CD14-positive monocyte (primary cell): ENCODE measurements around the gene SLCO2A1. TPM values are rescaled to one million over a fixed set of nuclear protein-coding genes. Genes with fewer than 3 reads are reported as not detected.

Experiments used
- DNase-seq, 3 donors: peaks; one replicate each; pipeline ENCODE4 v3.0.0-alpha.2; 2011 to 2022
- H2AFZ ChIP-seq: 2 replicates; pipeline ENCODE4 v1.6.0; 2012; ENCODE audit warnings: mild to moderate bottlenecking, low read depth, low read length, inconsistent platforms; ENCODE audit not compliant: insufficient read depth, poor library complexity, severe bottlenecking
- H3K27ac ChIP-seq, 2 donors: 1 replicate in 1 of 2; 2 replicates in 1 of 2; pipeline ENCODE4 v1.5.1; 2012 to 2013; ENCODE audit warnings: low read length in 2 of 2, control low read depth in 1 of 2, inconsistent platforms in 1 of 2, low read depth in 1 of 2, mild to moderate bottlenecking in 1 of 2
- H3K27me3 ChIP-seq, 2 donors: one replicate each; pipeline versions ENCODE4 v1.6.0 to v1.6.1; 2011 to 2013; ENCODE audit warnings: low read length in 2 of 2; ENCODE audit not compliant: control insufficient read depth in 2 of 2, insufficient read depth in 2 of 2
- H3K36me3 ChIP-seq, 2 donors: replicated peaks in 1 of 2; 1 replicate in 1 of 2; 2 replicates in 1 of 2; pipeline versions ENCODE4 v1.5.1 to v1.6.1; 2012 to 2013; ENCODE audit warnings: low read length in 2 of 2, control low read depth in 1 of 2, inconsistent platforms in 1 of 2, mild to moderate bottlenecking in 1 of 2; ENCODE audit not compliant: insufficient read depth in 2 of 2, control insufficient read depth in 1 of 2
- H3K4me1 ChIP-seq, 2 donors: 1 replicate in 1 of 2; 2 replicates in 1 of 2; pipeline versions ENCODE4 v1.5.1 to v1.6.1; 2012 to 2013; ENCODE audit warnings: low read length in 2 of 2, control low read depth in 1 of 2, inconsistent platforms in 1 of 2, mild to moderate bottlenecking in 1 of 2, moderate library complexity in 1 of 2; ENCODE audit not compliant: insufficient read depth in 2 of 2, control insufficient read depth in 1 of 2
- H3K4me2 ChIP-seq: replicated peaks from 2 replicates; pipeline ENCODE3; 2012; ENCODE audit warnings: low read length, moderate library complexity, mild to moderate bottlenecking; ENCODE audit not compliant: poor library complexity, severe bottlenecking; ENCODE audit errors: extremely low read depth
- H3K4me3 ChIP-seq, 3 experiments: fragments of 200-600 bp in 1 of 3; sonication (generic) in 1 of 3; replicated peaks in 1 of 3; 1 replicate in 2 of 3; 2 replicates in 1 of 3; pipeline ENCODE4 v1.5.1; 2011 to 2013; ENCODE audit warnings: low read length in 3 of 3, mild to moderate bottlenecking in 3 of 3, control low read depth in 2 of 3, low read depth in 2 of 3, inconsistent platforms in 1 of 3, moderate library complexity in 1 of 3
- H3K79me2 ChIP-seq: 2 replicates; pipeline ENCODE4 v1.6.0; 2012; ENCODE audit warnings: mild to moderate bottlenecking, control low read depth, inconsistent platforms, low read length, moderate library complexity; ENCODE audit not compliant: insufficient read depth
- H3K9ac ChIP-seq: 2 replicates; pipeline ENCODE4 v1.6.0; 2017; ENCODE audit warnings: low read length, mild to moderate bottlenecking; ENCODE audit not compliant: insufficient read depth, poor library complexity, severe bottlenecking
- H3K9me3 ChIP-seq, 2 donors: replicated peaks in 1 of 2; 1 replicate in 1 of 2; 2 replicates in 1 of 2; pipeline versions ENCODE4 v1.5.1 to v1.6.1; 2012 to 2013; ENCODE audit warnings: low read length in 2 of 2, control low read depth in 1 of 2; ENCODE audit not compliant: control insufficient read depth in 1 of 2, insufficient read depth in 1 of 2
- H4K20me1 ChIP-seq: 2 replicates; pipeline ENCODE4 v1.6.0; 2012; ENCODE audit warnings: mild to moderate bottlenecking, low read length, control low read depth, moderate library complexity; ENCODE audit not compliant: insufficient read depth
- H3K27ac Mint-ChIP-seq, 7 donors: one replicate each; pipeline ENCODE4 v1.8.0; 2020; ENCODE audit warnings: mild to moderate bottlenecking in 7 of 7, mixed read lengths in 7 of 7, moderate library complexity in 6 of 7, inconsistent platforms in 2 of 7
- H3K27me3 Mint-ChIP-seq, 3 donors: one replicate each; pipeline ENCODE4 v1.8.0; 2021 to 2022; ENCODE audit warnings: low read depth in 3 of 3, mild to moderate bottlenecking in 3 of 3, mixed read lengths in 3 of 3, moderate library complexity in 3 of 3, inconsistent platforms in 1 of 3
- H3K36me3 Mint-ChIP-seq, 2 donors: one replicate each; pipeline ENCODE4 v1.8.0; 2020; ENCODE audit warnings: mixed read lengths in 2 of 2, inconsistent platforms in 1 of 2, mild to moderate bottlenecking in 1 of 2
- H3K4me1 Mint-ChIP-seq: one replicate; pipeline ENCODE4 v1.8.0; 2020; ENCODE audit warnings: mild to moderate bottlenecking, mixed read lengths
- H3K4me3 Mint-ChIP-seq, 2 donors: one replicate each; pipeline ENCODE4 v1.8.0; 2020; ENCODE audit warnings: mild to moderate bottlenecking in 2 of 2, mixed read lengths in 2 of 2, moderate library complexity in 1 of 2
- H3K9me3 Mint-ChIP-seq, 7 donors: one replicate each; pipeline ENCODE4 v1.8.0; 2020 to 2022; ENCODE audit warnings: mixed read lengths in 7 of 7, mild to moderate bottlenecking in 6 of 7, moderate library complexity in 6 of 7, inconsistent platforms in 2 of 7
- WGBS: methylation state at CpG from one replicate; pipeline ENCODE4 v1.1.5; 2013; ENCODE audit warnings: missing lambda C conversion rate; ENCODE audit not compliant: insufficient coverage; 5-methylcytosine and 5-hydroxymethylcytosine counted together
- intact Hi-C, 2 donors: fragments of 100-400 bp; cut with micrococcal nuclease; formaldehyde crosslinking; loops; one replicate each; pipeline versions ENCODE4 v1.15.0 to v1.15.1; 2023
- polyA plus RNA-seq, 3 donors: library from polyadenylated mRNA; depleted of rRNA in 1 of 3; unstranded in 2 of 3; stranded (reverse) in 1 of 3; fragments of 300-500 nt in 2 of 3; fragments of >200 nt in 1 of 3; fragmentation: Illumina TruSeq in 2 of 3; gene quantifications; 1 replicate in 2 of 3; 2 replicates in 1 of 3; pipeline ENCODE4 v1.2.3, GENCODE V29; 2012 to 2021
- TF ChIP-seq, protein P1 (sequence below): fragments of 200-600 bp; IDR thresholded peaks from one replicate; pipeline ENCODE4 v1.8.0; 2022; ENCODE audit warnings: antibody characterized with exemption, mild to moderate bottlenecking

Gene SLCO2A1
- polyA plus RNA-seq, 3 donors: 0.12 TPM; not detected in 2

DNA sequence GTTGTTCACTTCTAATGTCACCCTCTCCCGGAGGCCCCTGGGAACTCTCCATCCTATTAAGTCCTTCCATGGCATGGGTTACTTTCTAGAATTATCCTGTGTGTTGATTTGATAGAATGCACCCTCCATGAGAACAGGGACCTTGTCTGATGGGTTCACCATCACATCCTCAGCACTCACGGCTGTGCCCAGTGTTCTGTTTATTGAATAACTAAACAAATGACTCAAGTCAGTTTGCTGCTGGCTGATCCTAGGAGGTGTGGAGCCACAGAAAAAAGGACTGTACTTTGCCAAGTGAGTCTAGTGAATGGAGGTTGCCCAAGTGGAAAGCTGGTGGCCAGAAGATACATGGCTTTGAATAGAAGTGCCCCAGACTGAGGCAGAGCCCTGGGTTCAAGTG, 85.5 kb downstream of the SLCO2A1 start:
- Mint-ChIP-seq H3K9me3 (no peaks in the 10 kb centered on the region), H3K36me3 (no peaks in the 10 kb centered on the region), H3K27me3 (peaks cover 0 to 11% (median 2%) of the 10 kb centered on the region in 3 donors), H3K27ac (peak overlapping the region in 1 of 7 donors; percentile 9), H3K4me3 (peak overlapping the region in 1 of 2 donors; percentile 23), H3K4me1 (peaks cover 18% of the 10 kb centered on the region)
- WGBS: no CpG with 5 or more reads among the region's 2 CpGs
- Histone ChIP-seq H3K4me2 (no peak overlapping the region), H3K79me2 (no peaks in the 10 kb centered on the region), H4K20me1 (no peaks in the 10 kb centered on the region), H3K9me3 (no peaks in the 10 kb centered on the region), H3K4me3 (no peak overlapping the region), H2AFZ (no peak overlapping the region), H3K27ac (no peak overlapping the region), H3K36me3 (no peaks in the 10 kb centered on the region), H3K9ac (no peak overlapping the region), H3K4me1 (peaks cover 4 to 5% of the 10 kb centered on the region in 2 donors), H3K27me3 (no peaks in the 10 kb centered on the region)
- TF ChIP-seq, protein P1, sequence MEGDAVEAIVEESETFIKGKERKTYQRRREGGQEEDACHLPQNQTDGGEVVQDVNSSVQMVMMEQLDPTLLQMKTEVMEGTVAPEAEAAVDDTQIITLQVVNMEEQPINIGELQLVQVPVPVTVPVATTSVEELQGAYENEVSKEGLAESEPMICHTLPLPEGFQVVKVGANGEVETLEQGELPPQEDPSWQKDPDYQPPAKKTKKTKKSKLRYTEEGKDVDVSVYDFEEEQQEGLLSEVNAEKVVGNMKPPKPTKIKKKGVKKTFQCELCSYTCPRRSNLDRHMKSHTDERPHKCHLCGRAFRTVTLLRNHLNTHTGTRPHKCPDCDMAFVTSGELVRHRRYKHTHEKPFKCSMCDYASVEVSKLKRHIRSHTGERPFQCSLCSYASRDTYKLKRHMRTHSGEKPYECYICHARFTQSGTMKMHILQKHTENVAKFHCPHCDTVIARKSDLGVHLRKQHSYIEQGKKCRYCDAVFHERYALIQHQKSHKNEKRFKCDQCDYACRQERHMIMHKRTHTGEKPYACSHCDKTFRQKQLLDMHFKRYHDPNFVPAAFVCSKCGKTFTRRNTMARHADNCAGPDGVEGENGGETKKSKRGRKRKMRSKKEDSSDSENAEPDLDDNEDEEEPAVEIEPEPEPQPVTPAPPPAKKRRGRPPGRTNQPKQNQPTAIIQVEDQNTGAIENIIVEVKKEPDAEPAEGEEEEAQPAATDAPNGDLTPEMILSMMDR: no peak
- no peak for DNase-seq
- intact Hi-C loops: no loop called here

DNA sequence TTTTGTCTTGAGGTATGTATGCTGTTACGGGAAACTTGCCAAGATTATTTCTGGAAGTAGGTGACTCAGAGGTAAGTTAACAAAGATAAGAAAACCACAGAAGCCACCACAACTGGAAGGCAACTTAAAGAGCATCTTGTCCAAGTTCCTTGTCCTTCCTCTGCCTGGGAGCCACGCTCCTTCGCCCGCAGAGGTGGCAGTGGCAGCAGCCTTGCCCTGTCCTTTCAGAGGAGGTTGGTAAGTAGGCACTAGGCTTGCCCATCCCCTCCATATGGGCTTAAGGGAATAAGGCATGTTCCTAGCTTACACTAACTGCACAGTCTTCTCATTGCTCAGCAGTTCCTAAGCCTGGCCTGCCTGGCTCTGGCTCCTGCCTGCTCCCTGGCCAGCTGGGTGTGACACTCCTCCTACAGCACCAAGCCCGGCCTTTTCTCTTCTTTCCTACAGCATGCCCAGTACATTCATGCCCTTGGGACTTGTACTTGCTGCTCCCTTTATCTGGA, 86.0 kb downstream of the SLCO2A1 start:
- H3K4me2 ChIP-seq: no peak overlapping the region
- H3K27me3 ChIP-seq: no peaks in the 10 kb centered on the region
- H4K20me1 ChIP-seq: no peaks in the 10 kb centered on the region
- H3K4me3 Mint-ChIP-seq: peak overlapping the region in 1 of 2 donors; percentile 23
- H3K9ac ChIP-seq: no peak overlapping the region
- WGBS: 25% methylated on average over 4 of the region's 5 CpGs
- no peaks in the 10 kb centered on the region for H3K79me2 ChIP-seq
- peaks cover under 1 to 11% (median 2%) of the 10 kb centered on the region in 3 donors for H3K27me3 Mint-ChIP-seq
- no peak overlapping the region for H2AFZ ChIP-seq
- no peaks in the 10 kb centered on the region for H3K9me3 ChIP-seq
- H3K36me3 Mint-ChIP-seq: no peaks in the 10 kb centered on the region
- no peak for DNase-seq
- H3K27ac Mint-ChIP-seq: peak overlapping the region in 1 of 7 donors; percentile 9
- peaks cover 4 to 5% of the 10 kb centered on the region in 2 donors for H3K4me1 ChIP-seq
- peaks cover 18% of the 10 kb centered on the region for H3K4me1 Mint-ChIP-seq
- intact Hi-C loops: no loop called here
- TF ChIP-seq, protein P1: no peak
- H3K4me3 ChIP-seq: no peak overlapping the region
- H3K36me3 ChIP-seq: no peaks in the 10 kb centered on the region
- no peak overlapping the region for H3K27ac ChIP-seq
- H3K9me3 Mint-ChIP-seq: no peaks in the 10 kb centered on the region
